ENCODE data around the gene SNPH. TPM values are rescaled to one million over a fixed set of nuclear protein-coding genes. Genes with fewer than 3 reads are reported as not detected.
A peak's percentile ranks its signal among the peaks of the same experiment; 100 is the strongest.

The SNPH gene
- total RNA-seq, 1 experiment from 2014 or later: 9.9 TPM

GRCh38 chr20:1307171-1307570 lies 41.1 kb downstream of the SNPH start:
- DNase-seq (ENCODE audit: low read depth): no peak

- no peak for DNase-seq (ENCODE audit: low read depth)
Measured at GRCh38 chr20:1307571-1307971, 41.5 kb downstream of the SNPH start.

GRCh38 chr20:1308067-1308701 lies 42.1 kb downstream of the SNPH start:
- no peak for DNase-seq (ENCODE audit: low read depth)

- no peak for DNase-seq (ENCODE audit: low read depth)
Measured at GRCh38 chr20:1308702-1309095, 42.6 kb downstream of the SNPH start.

- DNase-seq (ENCODE audit: low read depth): no peak
Measured at GRCh38 chr20:1309439-1309847, 43.3 kb downstream of the SNPH start.

GRCh38 chr20:1310071-1310470 lies 44.0 kb downstream of the SNPH start:
- DNase-seq (ENCODE audit: low read depth): no peak

- no peak for DNase-seq (ENCODE audit: low read depth)
Measured at GRCh38 chr20:1310506-1311190, 44.6 kb downstream of the SNPH start.

GRCh38 chr20:1312308-1312707 lies 46.2 kb downstream of the SNPH start:
- no peak for DNase-seq (ENCODE audit: low read depth)

- no peak for DNase-seq (ENCODE audit: low read depth)
Measured at GRCh38 chr20:1312904-1313235, 46.8 kb downstream of the SNPH start.

- DNase-seq (ENCODE audit: low read depth): peak; percentile 75
Measured at GRCh38 chr20:1313236-1313964, 47.3 kb downstream of the SNPH start.

GRCh38 chr20:1315804-1316203 lies 49.7 kb downstream of the SNPH start:
- DNase-seq (ENCODE audit: low read depth): no peak

- peak; percentile 36 for DNase-seq (ENCODE audit: low read depth)
Measured at GRCh38 chr20:1317545-1318255, 51.6 kb downstream of the SNPH start.

GRCh38 chr20:1319051-1319450 lies 53.0 kb downstream of the SNPH start:
- DNase-seq (ENCODE audit: low read depth): peak; percentile 67

GRCh38 chr20:1319462-1319861 lies 53.4 kb downstream of the SNPH start:
- DNase-seq (ENCODE audit: low read depth): no peak

GRCh38 chr20:1320016-1320415 lies 53.9 kb downstream of the SNPH start:
- no peak for DNase-seq (ENCODE audit: low read depth)

GRCh38 chr20:1320902-1321653 lies 55.0 kb downstream of the SNPH start:
- no peak for DNase-seq (ENCODE audit: low read depth)

- DNase-seq (ENCODE audit: low read depth): no peak
Measured at GRCh38 chr20:1321654-1321939, 55.5 kb downstream of the SNPH start.

GRCh38 chr20:1322511-1323245 lies 56.6 kb downstream of the SNPH start:
- DNase-seq (ENCODE audit: low read depth): peak; percentile 99

GRCh38 chr20:1323256-1323655 lies 57.2 kb downstream of the SNPH start:
- DNase-seq (ENCODE audit: low read depth): peak; percentile 45

GRCh38 chr20:1323830-1324597 lies 57.9 kb downstream of the SNPH start:
- DNase-seq (ENCODE audit: low read depth): no peak
